Uterus (tissue), 2 donors: ENCODE results near the gene SHISA6.

ENCODE experiments used
- POLR2A ChIP-seq, 2 donors: fragments of 450-650 bp; IDR thresholded peaks; one replicate each; pipeline ENCODE4 v1.6.1; 2016; ENCODE audit warnings: antibody characterized with exemption in 2 of 2, mild to moderate bottlenecking in 1 of 2, moderate library complexity in 1 of 2
- TF ChIP-seq, protein P1 (sequence below), 4 experiments: fragments of 200-600 bp in 2 of 4; fragments of 450-650 bp in 2 of 4; sonication (generic) in 2 of 4; IDR thresholded peaks; one replicate each; pipeline ENCODE4 v1.5.1; 2016 to 2019; ENCODE audit warnings: antibody characterized with exemption in 4 of 4, mild to moderate bottlenecking in 2 of 4, moderate library complexity in 1 of 4

DNA sequence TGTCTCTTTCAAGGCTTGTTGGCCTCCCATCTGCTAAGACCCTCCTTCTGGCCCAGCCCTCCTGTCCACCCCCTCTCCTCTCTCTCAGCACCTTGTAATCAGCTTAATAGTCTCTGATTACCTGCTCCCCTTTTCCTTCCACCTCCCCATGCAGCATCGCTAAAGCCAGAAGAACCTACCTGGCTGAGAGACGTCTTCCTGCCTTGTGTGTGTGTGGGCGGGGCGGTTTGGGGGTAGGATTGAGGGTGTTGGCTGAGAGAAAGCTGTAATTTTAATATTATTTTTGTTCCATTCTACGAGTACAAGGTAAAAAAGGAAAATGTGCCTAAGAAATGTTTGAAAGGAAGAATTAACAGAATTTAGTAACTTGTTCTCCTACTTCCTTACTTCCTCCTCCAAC, 360.6 kb downstream of the SHISA6 start:
- no peak for TF ChIP-seq POLR2A (IDR thresholded peaks at IDR 0.05)
- TF ChIP-seq, protein P1, sequence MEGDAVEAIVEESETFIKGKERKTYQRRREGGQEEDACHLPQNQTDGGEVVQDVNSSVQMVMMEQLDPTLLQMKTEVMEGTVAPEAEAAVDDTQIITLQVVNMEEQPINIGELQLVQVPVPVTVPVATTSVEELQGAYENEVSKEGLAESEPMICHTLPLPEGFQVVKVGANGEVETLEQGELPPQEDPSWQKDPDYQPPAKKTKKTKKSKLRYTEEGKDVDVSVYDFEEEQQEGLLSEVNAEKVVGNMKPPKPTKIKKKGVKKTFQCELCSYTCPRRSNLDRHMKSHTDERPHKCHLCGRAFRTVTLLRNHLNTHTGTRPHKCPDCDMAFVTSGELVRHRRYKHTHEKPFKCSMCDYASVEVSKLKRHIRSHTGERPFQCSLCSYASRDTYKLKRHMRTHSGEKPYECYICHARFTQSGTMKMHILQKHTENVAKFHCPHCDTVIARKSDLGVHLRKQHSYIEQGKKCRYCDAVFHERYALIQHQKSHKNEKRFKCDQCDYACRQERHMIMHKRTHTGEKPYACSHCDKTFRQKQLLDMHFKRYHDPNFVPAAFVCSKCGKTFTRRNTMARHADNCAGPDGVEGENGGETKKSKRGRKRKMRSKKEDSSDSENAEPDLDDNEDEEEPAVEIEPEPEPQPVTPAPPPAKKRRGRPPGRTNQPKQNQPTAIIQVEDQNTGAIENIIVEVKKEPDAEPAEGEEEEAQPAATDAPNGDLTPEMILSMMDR (IDR thresholded peaks at IDR 0.05), result no peak
